H9 (cell line): ENCODE measurements around the gene SIK2. TPM values are rescaled to one million over a fixed set of nuclear protein-coding genes. Genes with fewer than 3 reads are reported as not detected.

ENCODE experiments used
- DNase-seq: peaks from one replicate; pipeline ENCODE4 v3.0.0-alpha.2; 2017
- H2AFZ ChIP-seq: one replicate; pipeline ENCODE4 v1.6.1; 2013; ENCODE audit warnings: mild to moderate bottlenecking, low read length, control low read depth, moderate library complexity
- H2AK5ac ChIP-seq: 2 replicates; pipeline ENCODE4 v1.6.1; 2013; ENCODE audit warnings: low read length, control low read depth, mixed read lengths; ENCODE audit not compliant: insufficient read length
- H2BK120ac ChIP-seq: one replicate; pipeline ENCODE4 v1.6.1; 2013; ENCODE audit warnings: low read depth, mild to moderate bottlenecking, low read length, control low read depth, inconsistent platforms; ENCODE audit not compliant: poor library complexity, severe bottlenecking
- H2BK12ac ChIP-seq: 2 replicates; pipeline ENCODE4 v1.6.1; 2013; ENCODE audit warnings: low read length, control low read depth, mixed read lengths, low read depth; ENCODE audit not compliant: insufficient read length
- H2BK15ac ChIP-seq: 2 replicates; pipeline ENCODE4 v1.6.1; 2013; ENCODE audit warnings: low read depth, low read length, control low read depth
- H2BK20ac ChIP-seq: one replicate; pipeline ENCODE4 v1.6.1; 2013; ENCODE audit warnings: low read depth, mild to moderate bottlenecking, low read length, control low read depth, inconsistent platforms; ENCODE audit not compliant: poor library complexity, severe bottlenecking
- H2BK5ac ChIP-seq: 2 replicates; pipeline ENCODE4 v1.6.1; 2013; ENCODE audit warnings: low read length, control low read depth, mixed read lengths; ENCODE audit not compliant: insufficient read length
- H3K14ac ChIP-seq: 2 replicates; pipeline ENCODE4 v1.6.1; 2013; ENCODE audit warnings: low read length, control low read depth; ENCODE audit not compliant: insufficient read depth
- H3K18ac ChIP-seq: 2 replicates; pipeline ENCODE4 v1.6.1; 2013; ENCODE audit warnings: low read depth, mild to moderate bottlenecking, mixed read lengths, low read length, control low read depth; ENCODE audit not compliant: insufficient read length
- H3K23ac ChIP-seq: 2 replicates; pipeline ENCODE4 v1.6.1; 2013; ENCODE audit warnings: low read length, control low read depth, mixed read lengths, low read depth; ENCODE audit not compliant: insufficient read length
- H3K23me2 ChIP-seq: 2 replicates; pipeline ENCODE4 v1.6.1; 2013; ENCODE audit warnings: low read depth, mild to moderate bottlenecking, mixed read lengths, low read length, control low read depth; ENCODE audit not compliant: insufficient read length, poor library complexity, severe bottlenecking
- H3K27ac ChIP-seq: 2 replicates; pipeline ENCODE4 v1.5.1; 2013; ENCODE audit warnings: low read length, control low read depth, mixed read lengths, low read depth; ENCODE audit not compliant: insufficient read length
- H3K27me3 ChIP-seq: 2 replicates; pipeline ENCODE4 v1.6.1; 2013; ENCODE audit warnings: low read length, control low read depth, inconsistent platforms; ENCODE audit not compliant: insufficient read depth
- H3K4ac ChIP-seq: 2 replicates; pipeline ENCODE4 v1.6.1; 2013; ENCODE audit warnings: low read depth, mild to moderate bottlenecking, control low read depth, inconsistent platforms, low read length, moderate library complexity
- H3K4me1 ChIP-seq: 2 replicates; pipeline ENCODE4 v1.6.1; 2013; ENCODE audit warnings: low read length, control low read depth, inconsistent platforms; ENCODE audit not compliant: insufficient read depth
- H3K4me2 ChIP-seq: 2 replicates; pipeline ENCODE4 v1.6.1; 2013; ENCODE audit warnings: low read length, control low read depth, mixed read lengths; ENCODE audit not compliant: insufficient read length, insufficient read depth
- H3K56ac ChIP-seq: 2 replicates; pipeline ENCODE4 v1.6.1; 2013; ENCODE audit warnings: low read depth, mild to moderate bottlenecking, mixed read lengths, low read length, control low read depth; ENCODE audit not compliant: insufficient read length
- H3K79me1 ChIP-seq: 2 replicates; pipeline ENCODE4 v1.6.1; 2013; ENCODE audit warnings: low read depth, mild to moderate bottlenecking, moderate library complexity, low read length, control low read depth, inconsistent platforms; ENCODE audit not compliant: insufficient read depth, poor library complexity, severe bottlenecking
- H3K79me2 ChIP-seq: 2 replicates; pipeline ENCODE4 v1.6.1; 2013; ENCODE audit warnings: low read length, control low read depth, inconsistent platforms; ENCODE audit not compliant: insufficient read depth
- H3K9ac ChIP-seq: 2 replicates; pipeline ENCODE4 v1.6.1; 2013; ENCODE audit warnings: low read length, control low read depth, mixed read lengths; ENCODE audit not compliant: insufficient read length; ENCODE audit errors: extremely low read depth
- H3K9me3 ChIP-seq: one replicate; pipeline ENCODE4 v1.6.1; 2013; ENCODE audit warnings: low read depth, low read length, inconsistent platforms; ENCODE audit not compliant: control insufficient read depth
- H3T11ph ChIP-seq: one replicate; pipeline ENCODE4 v1.6.1; 2013; ENCODE audit warnings: mild to moderate bottlenecking, low read length, control low read depth, inconsistent platforms
- H4K20me1 ChIP-seq: one replicate; pipeline ENCODE4 v1.6.1; 2013; ENCODE audit not compliant: control insufficient read depth, insufficient read length, insufficient read depth
- H4K5ac ChIP-seq: 2 replicates; pipeline ENCODE4 v1.6.1; 2013; ENCODE audit warnings: low read depth, mild to moderate bottlenecking, mixed read lengths, low read length, control low read depth; ENCODE audit not compliant: insufficient read length
- H4K8ac ChIP-seq: replicated peaks from 2 replicates; pipeline ENCODE4 v1.6.1; 2013; ENCODE audit warnings: low read length, control low read depth, mixed read lengths, low read depth; ENCODE audit not compliant: insufficient read length
- H4K91ac ChIP-seq: 2 replicates; pipeline ENCODE4 v1.6.1; 2013; ENCODE audit warnings: low read depth, mild to moderate bottlenecking, moderate library complexity, mixed read lengths, low read length, control low read depth; ENCODE audit not compliant: insufficient read length
- H3K27ac Mint-ChIP-seq, 3 experiments: 2 replicates in 2 of 3; 3 replicates in 1 of 3; pipeline ENCODE4 v1.8.0; 2020 to 2021; ENCODE audit warnings: mixed read lengths in 3 of 3, mild to moderate bottlenecking in 1 of 3, moderate library complexity in 1 of 3
- H3K27me3 Mint-ChIP-seq: 2 replicates; pipeline ENCODE4 v1.8.0; 2021; ENCODE audit warnings: low read depth, mild to moderate bottlenecking, moderate library complexity, mixed read lengths
- H3K36me3 Mint-ChIP-seq, 3 experiments: 2 replicates in 2 of 3; 3 replicates in 1 of 3; pipeline ENCODE4 v1.8.0; 2020 to 2021; ENCODE audit warnings: low read depth in 3 of 3, mixed read lengths in 3 of 3; ENCODE audit not compliant: insufficient read depth in 1 of 3
- H3K4me1 Mint-ChIP-seq, 2 experiments: 2 replicates each; pipeline ENCODE4 v1.8.0; 2020; ENCODE audit warnings: mixed read lengths in 2 of 2
- H3K4me3 Mint-ChIP-seq, 2 experiments: 2 replicates in 1 of 2; 3 replicates in 1 of 2; pipeline ENCODE4 v1.8.0; 2020 to 2021; ENCODE audit warnings: mild to moderate bottlenecking in 2 of 2, mixed read lengths in 2 of 2, moderate library complexity in 1 of 2
- H3K9me3 Mint-ChIP-seq, 2 experiments: 2 replicates in 1 of 2; 3 replicates in 1 of 2; pipeline ENCODE4 v1.8.0; 2020; ENCODE audit warnings: mild to moderate bottlenecking in 2 of 2, mixed read lengths in 2 of 2, moderate library complexity in 1 of 2
- CTCF ChIP-seq: fragments of 200-600 bp; sonication (generic); conservative IDR thresholded peaks from 3 replicates; pipeline ENCODE4 v1.8.0; 2021; ENCODE audit warnings: antibody characterized with exemption, mild to moderate bottlenecking
- WGBS: extraction: QIAGEN DNeasy Blood & Tissue Kit; methylation state at CpG from one replicate; pipeline ENCODE4 v1.1.7; 2013; ENCODE audit warnings: missing lambda C conversion rate, low lambda C conversion rate, mixed read lengths; ENCODE audit not compliant: insufficient read length; ENCODE audit errors: extremely low coverage; 5-methylcytosine and 5-hydroxymethylcytosine counted together
- total RNA-seq: library from RNA; stranded (reverse); gene quantifications from 2 replicates; pipeline ENCODE4 v1.2.1, GENCODE V29; 2021

Gene SIK2
- total RNA-seq, 1 experiment from 2014 or later, result 7.5 TPM

GRCh38 chr11:111591187-111591960, 10.9 kb upstream of the SIK2 start:
- Histone ChIP-seq H2AK5ac (no peak overlapping the region), H3K4ac (no peak overlapping the region), H3K27ac (no peak overlapping the region), H2BK5ac (no peak overlapping the region), H3K56ac (no peak overlapping the region), H2BK120ac (no peak overlapping the region), H4K8ac (no peak overlapping the region), H3K4me1 (no peaks in the 10 kb centered on the region), H3K9ac (no peak overlapping the region), H3K14ac (no peak overlapping the region), H4K5ac (no peak overlapping the region), H4K20me1 (no peaks in the 10 kb centered on the region), H3K27me3 (no peaks in the 10 kb centered on the region; the same call in 1 of the 2 replicates), H2AFZ (no peak overlapping the region), H3K79me2 (no peaks in the 10 kb centered on the region), H3K79me1 (no peaks in the 10 kb centered on the region), H3K18ac (no peak overlapping the region), H3K23me2 (no peaks in the 10 kb centered on the region), H2BK12ac (no peak overlapping the region), H4K91ac (no peak overlapping the region), H3T11ph (no peak overlapping the region), H2BK20ac (no peak overlapping the region), H3K23ac (no peak overlapping the region), H3K9me3 (no peaks in the 10 kb centered on the region), H3K4me2 (no peak overlapping the region), H2BK15ac (no peak overlapping the region)
- Mint-ChIP-seq H3K4me3 (no peak overlapping the region), H3K4me1 (peaks cover 0 to 4% of the 10 kb centered on the region in 2 experiments; a peak in 2 of 4 replicates), H3K9me3 (peaks cover 3 to 4% of the 10 kb centered on the region in 2 experiments; a peak in 4 of 5 replicates), H3K27me3 (peaks cover 5% of the 10 kb centered on the region; the same call in 1 of the 2 replicates), H3K27ac (no peak overlapping the region), H3K36me3 (no peaks in the 10 kb centered on the region)
- WGBS, result 100% methylated on average over 1 of the region's 4 CpGs
- TF ChIP-seq CTCF, result no peak
- DNase-seq, result no peak
